Subcutaneous adipose tissue (tissue), 4 donors: ENCODE data around the gene ELOVL7. TPM values are rescaled to one million over a fixed set of nuclear protein-coding genes. Genes with fewer than 3 reads are reported as not detected.

ENCODE experiments used
- CTCF ChIP-seq: fragments of 450-650 bp; IDR thresholded peaks from one replicate; pipeline ENCODE4 v1.5.1; 2016; ENCODE audit warnings: low read depth, mild to moderate bottlenecking, control low read depth, antibody characterized with exemption, moderate library complexity
- total RNA-seq, 4 donors: library from RNA; depleted of rRNA; stranded (reverse); fragments of >200 nt; gene quantifications; one replicate each; pipeline ENCODE4 v1.1.0, GENCODE V29; 2016

Gene ELOVL7
- total RNA-seq, 4 donors from 2014 or later = 3.4 to 14.1 (median 12.0) TPM

DNA sequence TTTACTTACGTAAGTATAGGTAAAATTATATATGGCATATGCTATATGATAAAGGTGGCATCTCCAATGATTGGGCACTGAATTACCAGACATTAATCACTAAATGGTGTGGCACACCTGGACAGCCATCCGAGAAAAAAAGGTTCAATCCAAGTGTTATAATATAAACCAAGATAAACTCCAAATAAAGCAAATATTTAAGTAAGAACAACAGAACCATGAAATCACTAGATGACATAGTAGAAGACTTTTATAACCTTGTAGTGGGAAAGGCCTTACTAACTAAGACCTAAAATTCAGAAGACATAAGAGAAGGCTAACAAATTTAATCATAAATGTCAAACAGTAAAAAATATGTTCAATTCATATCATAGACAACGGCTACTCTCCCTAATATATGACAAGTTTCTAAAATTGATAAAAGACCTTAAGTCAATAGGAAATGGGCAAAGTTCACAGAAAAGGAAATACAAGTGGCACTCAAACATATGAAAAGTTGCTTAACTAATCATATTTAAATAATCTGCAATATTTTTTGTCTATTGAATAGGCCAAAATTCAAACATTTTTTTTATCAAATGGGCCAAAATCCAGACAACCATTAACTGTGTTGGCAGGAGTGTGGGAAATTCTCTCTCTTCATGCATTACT is 55.1 kb downstream of the ELOVL7 start:
- no peak for TF ChIP-seq CTCF

DNA sequence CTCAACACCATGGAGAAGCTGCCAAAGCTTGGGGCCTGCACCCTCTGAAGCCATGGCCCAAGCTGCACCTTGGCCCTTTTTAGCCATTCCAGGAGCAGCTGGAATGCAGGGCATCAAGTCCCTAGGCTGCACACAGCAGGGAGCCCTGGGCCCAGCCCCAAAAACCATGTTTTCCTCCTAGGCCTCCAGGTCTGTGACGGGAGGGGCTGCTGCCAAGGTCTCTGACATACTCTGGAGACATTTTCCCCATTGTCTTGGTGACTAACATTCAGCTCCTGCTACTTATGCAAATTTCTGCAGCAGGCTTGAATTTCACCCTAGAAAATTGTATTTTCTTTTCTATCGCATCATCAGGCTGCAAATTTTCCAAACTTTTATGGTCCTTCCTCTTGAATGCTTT is 64.6 kb downstream of the ELOVL7 start:
- no peak for TF ChIP-seq CTCF

DNA sequence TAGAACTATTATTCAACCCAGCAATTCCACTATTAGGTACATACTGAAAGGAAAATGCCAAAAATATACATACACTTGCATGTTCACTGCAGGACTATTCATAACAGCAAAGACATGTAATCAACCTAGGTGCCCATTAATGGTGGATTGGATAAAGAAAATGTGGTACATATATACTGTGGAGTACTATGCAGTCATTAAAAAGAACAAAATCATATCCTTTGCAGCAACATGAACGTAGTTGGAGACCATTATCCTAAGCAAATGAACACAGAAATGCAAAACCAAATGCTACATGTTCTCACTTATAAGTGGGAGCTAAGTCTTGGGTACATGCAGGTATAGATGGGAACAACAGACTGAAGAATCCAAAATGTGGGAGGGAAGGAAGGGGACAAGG is 67.7 kb downstream of the ELOVL7 start:
- TF ChIP-seq CTCF = no peak

DNA sequence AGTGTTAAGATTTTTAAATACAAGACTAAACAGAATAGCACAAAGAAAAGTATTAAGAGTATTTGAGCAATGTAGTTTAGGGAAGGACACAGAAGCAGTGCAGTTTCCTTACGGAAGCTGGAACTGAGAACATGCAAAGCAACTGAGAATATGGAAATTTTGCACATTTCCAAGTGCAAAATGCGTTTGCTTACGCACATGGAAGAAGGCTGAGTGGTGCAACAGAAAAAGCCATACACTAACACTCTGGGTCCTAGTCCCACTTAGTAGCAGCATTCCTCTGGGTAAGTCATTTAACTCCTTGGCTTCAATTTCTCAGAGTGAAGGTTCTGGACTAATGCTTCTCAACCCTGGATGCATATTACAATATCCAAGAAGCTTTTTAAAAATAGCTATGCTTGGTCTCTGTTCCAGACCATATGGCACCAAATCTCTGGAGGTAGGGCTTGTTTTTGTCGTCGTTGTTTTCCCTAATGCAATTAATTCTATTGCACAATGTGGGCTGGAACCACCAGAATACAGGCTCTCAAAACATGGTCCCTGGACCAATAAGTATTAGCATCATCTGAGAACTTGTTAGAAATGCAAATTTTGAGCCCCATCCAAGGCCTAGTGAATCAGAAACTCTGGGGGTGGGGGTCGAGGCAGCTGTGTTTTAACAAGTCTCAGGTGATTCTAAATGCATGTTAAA is 78.9 kb downstream of the ELOVL7 start:
- no peak for TF ChIP-seq CTCF

GRCh38 chr5:60763061-60763460 is 81.0 kb downstream of the ELOVL7 start:
- no peak for TF ChIP-seq CTCF

GRCh38 chr5:60754495-60754894 is 89.6 kb downstream of the ELOVL7 start:
- TF ChIP-seq CTCF = no peak

GRCh38 chr5:60744682-60745081 is 99.4 kb downstream of the ELOVL7 start:
- TF ChIP-seq CTCF = no peak
